Measurements from ENCODE around the gene ZC3H12A.

Gene ZC3H12A

GRCh38 chr1:37474046-37474696, at the start of gene ZC3H12A:
ZC3H12A (plus strand) TSS chr1:37474580; CDS start chr1:37475497, 917 bp downstream.
- DNase-seq, result peak; percentile 93

GRCh38 chr1:37425221-37425620, 49.2 kb upstream of the ZC3H12A start:
- DNase-seq, result no peak

- no peak for DNase-seq
Measured at GRCh38 chr1:37429029-37429428, 45.4 kb upstream of the ZC3H12A start.

- DNase-seq, result no peak
Measured at GRCh38 chr1:37430103-37430985, 44.0 kb upstream of the ZC3H12A start.

- DNase-seq, result no peak
Measured at GRCh38 chr1:37432716-37433115, 41.7 kb upstream of the ZC3H12A start.

- DNase-seq, result no peak
Measured at GRCh38 chr1:37433171-37433570, 41.2 kb upstream of the ZC3H12A start.

- peak; percentile 67 for DNase-seq
Measured at GRCh38 chr1:37434292-37435225, 39.8 kb upstream of the ZC3H12A start.

- DNase-seq, result no peak
Measured at GRCh38 chr1:37437087-37437486, 37.3 kb upstream of the ZC3H12A start.

- no peak for DNase-seq
Measured at GRCh38 chr1:37438037-37438868, 36.1 kb upstream of the ZC3H12A start.

- no peak for DNase-seq
Measured at GRCh38 chr1:37438869-37439343, 35.5 kb upstream of the ZC3H12A start.

GRCh38 chr1:37439349-37439995, 34.9 kb upstream of the ZC3H12A start:
- no peak for DNase-seq

GRCh38 chr1:37441490-37441889, 32.9 kb upstream of the ZC3H12A start:
- DNase-seq, result no peak

GRCh38 chr1:37442139-37442538, 32.2 kb upstream of the ZC3H12A start:
- DNase-seq, result no peak

- no peak for DNase-seq
Measured at GRCh38 chr1:37442644-37443043, 31.7 kb upstream of the ZC3H12A start.

GRCh38 chr1:37446874-37447273, 27.5 kb upstream of the ZC3H12A start:
- no peak for DNase-seq

- DNase-seq, result no peak
Measured at GRCh38 chr1:37448185-37448584, 26.2 kb upstream of the ZC3H12A start.

GRCh38 chr1:37448691-37449417, 25.5 kb upstream of the ZC3H12A start:
- no peak for DNase-seq

- DNase-seq, result no peak
Measured at GRCh38 chr1:37449936-37450335, 24.4 kb upstream of the ZC3H12A start.

- DNase-seq, result no peak
Measured at GRCh38 chr1:37452416-37452815, 22.0 kb upstream of the ZC3H12A start.

GRCh38 chr1:37453647-37454046, 20.7 kb upstream of the ZC3H12A start:
- DNase-seq, result no peak

GRCh38 chr1:37455516-37455915, 18.9 kb upstream of the ZC3H12A start:
- DNase-seq, result no peak
